GM12878 (cell line): ENCODE measurements around the gene IL22RA2.

ENCODE experiments used
- BACH1 ChIP-seq: fragments of 450-650 bp; IDR thresholded peaks from 2 replicates; pipeline ENCODE4 v1.6.1; 2017; ENCODE audit warnings: mild to moderate bottlenecking, borderline replicate concordance
- CBFB ChIP-seq: IDR thresholded peaks from 2 replicates; pipeline ENCODE4 v1.6.1; 2016; ENCODE audit warnings: antibody characterized with exemption, low read depth
- CHD1 ChIP-seq: IDR thresholded peaks from 2 replicates; pipeline ENCODE4 v1.6.1; 2012; ENCODE audit warnings: low read depth, low read length, improper control_type of control experiment
- CTCF ChIP-seq, 3 experiments: IDR thresholded peaks in 2 of 3; conservative IDR thresholded peaks in 1 of 3; 2 replicates each; pipeline ENCODE4 v1.5.1; 2011; ENCODE audit warnings: low read depth in 3 of 3, low read length in 3 of 3, mild to moderate bottlenecking in 3 of 3, control low read depth in 2 of 3, moderate library complexity in 2 of 3, inconsistent platforms in 1 of 3, mixed read lengths in 1 of 3; ENCODE audit not compliant: control insufficient read depth in 2 of 3, insufficient read depth in 1 of 3; ENCODE audit errors: extremely low read depth in 1 of 3
- ELK1 ChIP-seq: IDR thresholded peaks from 2 replicates; pipeline ENCODE4 v1.6.1; 2012; ENCODE audit warnings: low read depth, low read length, improper control_type of control experiment
- EZH2 ChIP-seq: IDR thresholded peaks from 2 replicates; pipeline ENCODE4 v1.6.1; 2012; ENCODE audit warnings: low read depth, mild to moderate bottlenecking, control low read depth, inconsistent platforms, low read length, borderline replicate concordance; ENCODE audit not compliant: control insufficient read depth
- JUNB ChIP-seq: IDR thresholded peaks from 2 replicates; pipeline ENCODE4 v1.6.1; 2016; ENCODE audit warnings: antibody characterized with exemption, mild to moderate bottlenecking
- LARP7 ChIP-seq: fragments of 450-650 bp; IDR thresholded peaks from 2 replicates; pipeline ENCODE4 v1.6.1; 2017; ENCODE audit warnings: mild to moderate bottlenecking
- NFIC ChIP-seq: IDR thresholded peaks from 2 replicates; pipeline ENCODE4 v1.6.1; 2012; ENCODE audit warnings: low read depth, mild to moderate bottlenecking, inconsistent platforms, low read length, moderate library complexity
- NKRF ChIP-seq: fragments of 450-650 bp; conservative IDR thresholded peaks from 2 replicates; pipeline ENCODE4 v1.6.1; 2017; ENCODE audit warnings: mild to moderate bottlenecking, moderate library complexity
- POLR2A ChIP-seq: IDR thresholded peaks from 2 replicates; pipeline ENCODE4 v1.6.1; 2011; ENCODE audit warnings: low read depth, mild to moderate bottlenecking, low read length
- TCF3 ChIP-seq: IDR thresholded peaks from 2 replicates; pipeline ENCODE4 v1.6.1; 2012; ENCODE audit warnings: low read depth, mild to moderate bottlenecking, low read length, borderline replicate concordance; ENCODE audit not compliant: insufficient read depth
- ZBTB33 ChIP-seq: fragments of 450-650 bp; IDR thresholded peaks from 2 replicates; pipeline ENCODE4 v1.6.1; 2017; ENCODE audit warnings: mild to moderate bottlenecking
- ZNF687 ChIP-seq: fragments of 450-650 bp; IDR thresholded peaks from 2 replicates; pipeline ENCODE4 v1.6.1; 2017; ENCODE audit warnings: mild to moderate bottlenecking, moderate library complexity

GRCh38 chr6:137213813-137214212 is 40.4 kb upstream of the IL22RA2 start:
- TF ChIP-seq NKRF: no peak
- no peak for TF ChIP-seq ZNF687
- TF ChIP-seq EZH2: no peak
- TF ChIP-seq LARP7: no peak
- no peak for TF ChIP-seq CTCF (IDR thresholded peaks at IDR 0.05 in 2 of 3, conservative IDR thresholded peaks at IDR 0.05 in 1 of 3; ENCODE audit: control insufficient read depth in 2 of 3, extremely low read depth in 1 of 3, insufficient read depth in 1 of 3, low read depth in 3 of 3, low read length in 3 of 3)
- TF ChIP-seq BACH1: no peak
- TF ChIP-seq JUNB: no peak
- no peak for TF ChIP-seq ELK1
- no peak for TF ChIP-seq TCF3
- TF ChIP-seq POLR2A: no peak; the same call in 1 of the 2 replicates
- TF ChIP-seq CHD1: no peak
- no peak for TF ChIP-seq NFIC
- no peak for TF ChIP-seq CBFB
- no peak for TF ChIP-seq ZBTB33
